Lung (tissue), 4 donors: ENCODE measurements around the gene DHX9. TPM values are rescaled to one million over a fixed set of nuclear protein-coding genes. Genes with fewer than 3 reads are reported as not detected.

Experiments
- polyA plus RNA-seq, 2 donors: library from polyadenylated mRNA; stranded (reverse); fragments of 200-250 nt; gene quantifications; one replicate each; pipeline ENCODE4 v1.2.1, GENCODE V29; 2013
- total RNA-seq, 2 donors: library from RNA; depleted of rRNA in 1 of 2; stranded (reverse); fragments of >200 nt in 1 of 2; gene quantifications; one replicate each; pipeline ENCODE4 v1.2.1, GENCODE V29; 2014 to 2021
- donor health status: Bipolar disorder and iron deficiency.
- donor health status: healthy.
- donor health status: DM: yes; HTN: yes; CAD: no.

Gene DHX9
- total and polyA plus RNA-seq, 4 donors = 55.5 to 157 (median 114) TPM

Other genes with a start within 250 kb of the DHX9 start
- 10 to 100 TPM; 12.3 to 13.6 TPM for gene RGS16, start 235.0 kb upstream of the DHX9 start, total RNA-seq
- 10 to 100 TPM; 16.4 to 26.6 TPM for gene RGS16, start 235.0 kb upstream of the DHX9 start, polyA plus RNA-seq
- gene RGS8, start 154.8 kb upstream of the DHX9 start, total RNA-seq = under 1 TPM in 1 of 2 donors, not detected in 1; 0.03 TPM
- gene RGS8, start 154.8 kb upstream of the DHX9 start, polyA plus RNA-seq = under 1 TPM; 0.02 TPM
- 100 to 1,000 TPM in 1 of 2 donors, 10 to 100 TPM in 1; 36.0 to 116 TPM for gene NPL, start 49.6 kb upstream of the DHX9 start, total RNA-seq
- gene NPL, start 49.6 kb upstream of the DHX9 start, polyA plus RNA-seq = 10 to 100 TPM; 31.9 to 78.6 TPM
- gene SHCBP1L, start 113.8 kb downstream of the DHX9 start, total RNA-seq = not detected
- gene SHCBP1L, start 113.8 kb downstream of the DHX9 start, polyA plus RNA-seq = not detected
- 100 to 1,000 TPM; 163 to 272 TPM for gene LAMC1, start 184.1 kb downstream of the DHX9 start, total RNA-seq
- gene LAMC1, start 184.1 kb downstream of the DHX9 start, polyA plus RNA-seq = 10 to 100 TPM; 23.4 to 69.2 TPM